Suprapubic skin (tissue), 4 donors: ENCODE results near the gene HES1.
"Not testable (repeated sequence)": the region's sequence is repeated elsewhere in the genome, so short reads cannot be mapped to it uniquely, and the experiment has no call there.

ENCODE experiments used
- CTCF ChIP-seq, 2 donors: fragments of 200-600 bp in 1 of 2; fragments of 450-650 bp in 1 of 2; sonication (generic) in 1 of 2; IDR thresholded peaks; one replicate each; pipeline ENCODE4 v1.5.1; 2016 to 2019; ENCODE audit warnings: antibody characterized with exemption in 2 of 2, mild to moderate bottlenecking in 1 of 2, moderate library complexity in 1 of 2
- EP300 ChIP-seq: sonication (generic); formaldehyde crosslinking; IDR thresholded peaks from one replicate; pipeline ENCODE4 v1.6.1; 2017; ENCODE audit warnings: antibody characterized with exemption
- POLR2A ChIP-seq, 2 donors: fragments of 450-650 bp; IDR thresholded peaks; one replicate each; pipeline ENCODE4 v1.6.1; 2017; ENCODE audit warnings: antibody characterized with exemption in 2 of 2, mild to moderate bottlenecking in 2 of 2, moderate library complexity in 2 of 2
- POLR2AphosphoS5 ChIP-seq, 3 donors: sonication (generic); formaldehyde crosslinking; IDR thresholded peaks; one replicate each; pipeline ENCODE4 v1.6.1; 2017; ENCODE audit warnings: antibody characterized with exemption in 3 of 3

- not testable (repeated sequence) for TF ChIP-seq CTCF (IDR thresholded peaks at IDR 0.05); POLR2A (IDR thresholded peaks at IDR 0.05); POLR2AphosphoS5 (IDR thresholded peaks at IDR 0.05); EP300
Observed at GRCh38 chr3:194128919-194129295, 7.0 kb upstream of the HES1 start.
